DMS 273 treated with DMSO at 0.1 percent for 48 hours (cell line): ENCODE results near the gene PIERCE2.
"Not testable (repeated sequence)": the region's sequence is repeated elsewhere in the genome, so short reads cannot be mapped to it uniquely, and the experiment has no call there.

Source experiments
- DNase-seq: peaks from one replicate; lab custom pipeline; 2025; lab: John Stamatoyannopoulos, UW

PIERCE2 gene

GRCh38 chr15:55434989-55435825, 26.9 kb downstream of the PIERCE2 start:
- DNase-seq, result peak; percentile 35

GRCh38 chr15:55443141-55443540, 34.8 kb downstream of the PIERCE2 start:
- not testable (repeated sequence) for DNase-seq

GRCh38 chr15:55445936-55446335, 37.6 kb downstream of the PIERCE2 start:
- not testable (repeated sequence) for DNase-seq

- not testable (repeated sequence) for DNase-seq
Observed at GRCh38 chr15:55446379-55447029, 38.2 kb downstream of the PIERCE2 start.

DNA sequence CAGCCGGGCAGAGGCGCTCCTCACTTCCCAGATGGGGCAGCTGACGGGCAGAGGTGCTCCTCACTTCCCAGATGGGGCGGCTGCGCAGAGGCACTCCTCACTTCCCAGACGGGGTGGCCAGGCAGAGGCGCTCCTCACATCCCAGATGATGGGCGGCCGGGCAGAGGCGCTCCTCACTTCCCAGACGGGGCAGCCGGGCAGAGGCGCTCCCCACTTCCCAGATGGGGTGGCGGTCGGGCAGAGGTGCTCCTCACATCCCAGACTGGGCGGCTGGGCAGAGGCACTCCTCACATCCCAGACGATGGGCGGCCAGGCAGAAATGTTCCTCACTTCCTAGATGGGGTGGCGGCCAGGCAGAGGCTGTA, 38.7 kb downstream of the PIERCE2 start:
- DNase-seq, result not testable (repeated sequence)

DNA sequence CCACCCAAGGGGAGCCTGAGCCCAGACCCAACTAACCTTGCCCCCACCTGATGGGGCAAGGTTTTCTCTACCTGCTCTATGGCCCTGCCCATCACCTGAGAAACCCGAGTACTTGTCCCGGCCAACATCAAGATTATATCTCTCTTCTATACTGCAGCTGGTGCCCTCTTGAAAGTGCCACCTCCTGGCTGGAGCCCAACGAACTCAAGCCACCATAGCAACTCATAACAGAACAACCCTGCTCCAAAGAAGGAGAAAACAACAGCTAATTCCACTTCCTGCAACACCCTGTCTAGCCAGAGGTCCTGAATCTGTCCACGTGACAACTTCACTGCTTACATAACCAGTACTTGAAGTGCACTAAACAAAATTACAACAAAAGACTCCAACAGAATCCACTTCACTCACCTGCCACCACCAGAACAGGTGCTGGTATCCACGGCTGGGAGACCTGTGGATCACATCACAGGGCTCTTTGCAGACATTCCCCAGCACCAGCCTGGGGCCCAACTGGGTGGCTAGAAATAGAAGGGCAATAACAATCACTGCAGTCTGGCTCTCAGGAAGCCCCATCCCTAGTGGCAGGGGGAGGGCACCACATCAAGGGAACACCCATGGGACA, 49.2 kb downstream of the PIERCE2 start:
- no peak for DNase-seq

DNA sequence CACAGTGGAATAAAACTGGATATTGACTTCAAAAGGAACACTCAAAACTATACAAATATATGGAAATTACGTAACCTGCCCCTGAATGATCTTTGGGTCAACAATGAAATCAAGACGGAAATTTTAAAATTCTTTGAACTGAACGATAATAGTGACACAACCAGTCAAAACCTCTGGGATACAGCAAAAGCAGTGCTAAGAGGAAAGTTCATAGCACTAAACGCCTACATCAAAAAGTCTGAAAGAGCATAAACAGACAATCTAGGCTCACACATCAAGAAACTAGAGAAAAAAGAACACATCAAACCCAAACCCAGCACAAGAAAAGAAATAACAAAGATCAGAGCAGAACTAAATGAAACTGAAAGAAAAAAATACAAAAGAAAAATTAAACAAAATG, 53.2 kb downstream of the PIERCE2 start:
- DNase-seq, result no peak

DNA sequence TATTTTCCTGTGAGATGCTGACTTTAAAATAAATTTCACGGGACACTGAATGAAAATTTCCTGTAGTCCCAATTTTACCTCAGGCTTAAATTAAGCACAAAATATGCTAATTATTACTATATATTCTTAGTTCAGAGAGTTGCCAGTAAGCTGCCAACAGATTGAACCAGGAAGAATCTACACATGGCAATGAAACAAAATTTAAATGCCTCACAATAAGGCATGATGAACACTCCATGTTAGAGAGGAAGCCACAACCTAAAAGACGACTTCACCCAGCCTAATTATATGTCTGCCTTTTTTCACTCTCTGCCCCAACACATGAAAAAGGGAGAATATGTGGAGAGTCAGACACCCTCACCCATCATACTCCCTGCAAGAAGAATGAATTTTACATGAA, 60.0 kb downstream of the PIERCE2 start:
- no peak for DNase-seq
